Measurements from ENCODE around the gene DIAPH1. TPM values are rescaled to one million over a fixed set of nuclear protein-coding genes. Genes with fewer than 3 reads are reported as not detected.

Gene DIAPH1
- total RNA-seq, 2 donors from 2014 or later = 104 to 106 TPM

DNA sequence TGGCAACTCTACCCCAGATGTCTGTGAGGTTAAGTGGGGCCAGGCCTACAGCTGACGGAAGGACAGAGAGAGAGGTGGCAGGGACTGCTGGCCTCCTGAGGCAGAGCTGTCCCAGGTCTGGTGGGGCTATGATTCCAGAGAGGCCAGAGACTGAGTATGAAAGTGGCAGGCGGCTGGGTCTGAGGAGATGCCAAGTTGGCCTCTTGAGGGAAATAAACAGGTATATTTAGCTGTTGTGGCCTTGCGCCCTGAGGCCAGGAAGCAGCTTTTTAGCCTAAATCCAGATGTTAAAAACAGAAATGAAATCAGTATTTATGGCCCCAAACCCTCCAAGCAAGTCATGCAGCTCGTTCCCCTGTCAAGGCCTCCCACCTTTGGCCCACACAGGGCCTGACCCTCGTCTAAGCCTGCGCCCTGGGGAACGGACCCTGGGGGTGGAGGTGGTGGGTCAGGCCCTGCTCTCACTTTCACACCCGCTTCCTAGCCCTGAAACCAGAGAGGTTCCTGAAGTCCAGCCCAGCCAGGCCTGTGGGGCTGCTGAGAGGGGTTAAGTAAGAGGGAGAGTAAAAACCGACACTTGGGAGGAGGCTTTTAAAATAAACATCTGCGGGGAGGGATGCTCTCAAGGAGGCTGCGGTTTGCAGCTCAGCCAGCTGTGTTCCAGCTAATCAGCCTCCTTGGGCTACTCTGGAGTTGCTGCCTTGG, 111.3 kb downstream of the DIAPH1 start:
- peaks cover 8% of the 10 kb centered on the region for H3K4me1 Mint-ChIP-seq
- H3K36me3 ChIP-seq (ENCODE audit: control insufficient read depth, insufficient read depth, low read length) = peaks cover 8% of the 10 kb centered on the region
- no peak for DNase-seq
- peaks cover 16% of the 10 kb centered on the region for H3K36me3 Mint-ChIP-seq (ENCODE audit: low read depth)
- WGBS, 2 experiments (ENCODE audit: insufficient coverage in 1 of 2, insufficient read length in 1 of 2) = 83 to 85% methylated on average over 6 to 11 of the region's 11 CpGs
- H3K27me3 Mint-ChIP-seq (ENCODE audit: insufficient read depth) = no peaks in the 10 kb centered on the region
- no peak overlapping the region for H3K4me3 ChIP-seq (ENCODE audit: low read length)
- H3K4me1 ChIP-seq (ENCODE audit: control insufficient read depth, insufficient read depth, low read length) = peaks cover 11% of the 10 kb centered on the region
- H3K9me3 Mint-ChIP-seq = no peaks in the 10 kb centered on the region
- peak overlapping the region; percentile 64 for H3K27ac Mint-ChIP-seq
- H3K27me3 ChIP-seq (ENCODE audit: control insufficient read depth, insufficient read depth, low read length, poor library complexity, severe bottlenecking) = no peaks in the 10 kb centered on the region
- no peak overlapping the region for H3K4me3 Mint-ChIP-seq
- H3K9me3 ChIP-seq (ENCODE audit: control insufficient read depth, low read length) = no peaks in the 10 kb centered on the region
- no peak overlapping the region for H3K9ac ChIP-seq (ENCODE audit: extremely low read depth, low read length, poor library complexity, severe bottlenecking)
- H3K27ac ChIP-seq (ENCODE audit: low read depth, low read length) = peak overlapping the region; percentile 72
- TF ChIP-seq CTCF (conservative IDR thresholded peaks at IDR 0.05) = no peak

DNA sequence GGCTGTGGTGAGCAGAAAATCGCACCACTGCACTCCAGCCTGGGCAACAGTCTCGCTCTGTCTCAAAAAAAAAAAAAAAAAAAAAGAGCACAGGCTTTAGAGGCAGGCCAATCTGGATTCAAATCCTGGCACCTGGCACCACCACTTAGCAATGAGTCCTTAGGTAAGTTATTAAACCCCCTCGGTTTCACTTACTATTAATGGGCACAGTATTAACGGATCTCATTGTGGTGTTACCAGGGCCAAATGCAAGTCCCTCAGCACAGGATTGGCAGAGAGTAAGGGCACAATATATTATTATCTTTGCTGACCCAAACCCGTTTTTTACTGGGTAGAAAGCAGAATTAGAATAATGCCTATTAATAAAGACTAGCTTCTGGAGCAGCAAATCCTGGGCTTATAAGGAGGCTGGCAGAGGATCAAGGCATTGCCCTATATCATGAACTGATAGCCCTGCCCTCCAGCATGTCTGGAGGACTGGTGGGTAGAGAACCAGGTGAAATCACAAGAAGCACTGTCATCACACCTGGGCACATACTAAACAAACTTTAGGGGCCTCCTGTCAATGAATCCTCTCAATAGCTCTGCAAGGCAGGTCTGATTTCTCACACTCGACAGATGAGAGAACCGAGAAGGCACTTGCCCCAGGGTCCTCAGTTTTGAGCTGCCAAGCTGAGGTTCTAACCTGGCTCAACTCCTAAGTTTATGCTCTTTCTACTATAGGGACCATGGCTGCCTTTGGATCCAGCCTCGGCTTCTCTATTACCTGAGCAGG, 112.2 kb downstream of the DIAPH1 start:
- no peak overlapping the region for H3K27ac Mint-ChIP-seq
- no peaks in the 10 kb centered on the region for H3K27me3 Mint-ChIP-seq (ENCODE audit: insufficient read depth)
- Histone ChIP-seq H3K9ac (ENCODE audit: extremely low read depth, low read length, poor library complexity, severe bottlenecking) (no peak overlapping the region), H3K9me3 (ENCODE audit: control insufficient read depth, low read length) (no peaks in the 10 kb centered on the region), H3K36me3 (ENCODE audit: control insufficient read depth, insufficient read depth, low read length) (peaks cover 6% of the 10 kb centered on the region), H3K4me1 (ENCODE audit: control insufficient read depth, insufficient read depth, low read length) (peaks cover 11% of the 10 kb centered on the region), H3K27ac (ENCODE audit: low read depth, low read length) (peak overlapping the region; percentile 72), H3K27me3 (ENCODE audit: control insufficient read depth, insufficient read depth, low read length, poor library complexity, severe bottlenecking) (no peaks in the 10 kb centered on the region), H3K4me3 (ENCODE audit: low read length) (no peak overlapping the region)
- DNase-seq = no peak
- peaks cover 17% of the 10 kb centered on the region for H3K36me3 Mint-ChIP-seq (ENCODE audit: low read depth)
- peaks cover 8% of the 10 kb centered on the region for H3K4me1 Mint-ChIP-seq
- no peaks in the 10 kb centered on the region for H3K9me3 Mint-ChIP-seq
- 91% methylated on average over 5 to 8 of the region's 8 CpGs for WGBS, 2 experiments (ENCODE audit: insufficient coverage in 1 of 2, insufficient read length in 1 of 2)
- no peak overlapping the region for H3K4me3 Mint-ChIP-seq
- no peak for TF ChIP-seq CTCF (conservative IDR thresholded peaks at IDR 0.05)

DNA sequence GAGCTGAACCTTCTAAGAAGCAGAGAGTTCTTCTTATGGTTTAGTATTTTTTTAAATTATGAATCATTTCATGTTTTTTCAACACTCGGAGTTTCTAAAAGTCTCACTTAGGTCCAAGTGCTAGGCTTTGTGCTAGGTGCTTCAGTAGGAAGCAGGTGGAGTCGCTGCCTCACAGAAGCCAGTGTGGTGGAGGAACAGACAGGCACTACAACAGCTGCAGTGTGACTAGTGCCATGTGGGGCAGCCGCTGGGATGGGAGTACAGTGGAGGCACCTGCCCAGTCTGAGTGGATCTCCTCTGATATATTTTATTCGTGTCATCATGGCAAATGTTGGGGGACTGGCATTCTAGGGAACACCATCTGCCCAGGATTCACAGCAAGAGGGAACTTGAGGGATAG, 114.6 kb downstream of the DIAPH1 start:
- no peak for DNase-seq
- no peak overlapping the region for H3K4me3 Mint-ChIP-seq
- no peak overlapping the region for H3K27ac Mint-ChIP-seq
- peaks cover 19% of the 10 kb centered on the region for H3K36me3 Mint-ChIP-seq (ENCODE audit: low read depth)
- H3K4me3 ChIP-seq (ENCODE audit: low read length) = no peak overlapping the region
- no peak for TF ChIP-seq CTCF (conservative IDR thresholded peaks at IDR 0.05)
- 93 to 100% methylated on average over 4 of the region's 4 CpGs for WGBS, 2 experiments (ENCODE audit: insufficient coverage in 1 of 2, insufficient read length in 1 of 2)
- H3K4me1 ChIP-seq (ENCODE audit: control insufficient read depth, insufficient read depth, low read length) = peaks cover 11% of the 10 kb centered on the region
- H3K9me3 ChIP-seq (ENCODE audit: control insufficient read depth, low read length) = no peaks in the 10 kb centered on the region
- H3K4me1 Mint-ChIP-seq = peaks cover 8% of the 10 kb centered on the region
- H3K27ac ChIP-seq (ENCODE audit: low read depth, low read length) = no peak overlapping the region
- no peak overlapping the region for H3K9ac ChIP-seq (ENCODE audit: extremely low read depth, low read length, poor library complexity, severe bottlenecking)
- H3K27me3 ChIP-seq (ENCODE audit: control insufficient read depth, insufficient read depth, low read length, poor library complexity, severe bottlenecking) = no peaks in the 10 kb centered on the region
- H3K27me3 Mint-ChIP-seq (ENCODE audit: insufficient read depth) = no peaks in the 10 kb centered on the region
- no peaks in the 10 kb centered on the region for H3K36me3 ChIP-seq (ENCODE audit: control insufficient read depth, insufficient read depth, low read length)
- H3K9me3 Mint-ChIP-seq = no peaks in the 10 kb centered on the region
